ENCODE results near the gene LYSET.

DNA sequence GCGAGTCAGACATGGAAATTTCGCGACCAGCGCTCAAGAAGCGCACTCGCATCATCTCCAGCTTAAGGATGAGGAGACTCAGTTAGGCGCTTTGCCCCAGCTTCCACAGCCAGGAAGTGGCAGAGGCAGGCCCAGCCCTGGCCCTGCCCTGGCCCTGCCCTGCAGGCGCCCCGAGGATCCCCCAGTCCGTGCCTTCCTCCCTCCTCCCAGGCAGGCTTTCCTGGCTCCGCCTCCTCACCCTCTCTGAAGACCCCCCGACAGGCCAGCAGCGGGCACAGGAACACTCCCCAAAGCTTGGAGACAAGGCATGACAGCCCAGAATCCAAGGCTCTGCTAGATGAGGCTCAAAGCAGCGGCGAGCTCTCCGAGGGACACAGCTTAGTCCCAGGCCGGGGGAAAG, 47.0 kb downstream of the LYSET start:
- TF ChIP-seq, protein P1, sequence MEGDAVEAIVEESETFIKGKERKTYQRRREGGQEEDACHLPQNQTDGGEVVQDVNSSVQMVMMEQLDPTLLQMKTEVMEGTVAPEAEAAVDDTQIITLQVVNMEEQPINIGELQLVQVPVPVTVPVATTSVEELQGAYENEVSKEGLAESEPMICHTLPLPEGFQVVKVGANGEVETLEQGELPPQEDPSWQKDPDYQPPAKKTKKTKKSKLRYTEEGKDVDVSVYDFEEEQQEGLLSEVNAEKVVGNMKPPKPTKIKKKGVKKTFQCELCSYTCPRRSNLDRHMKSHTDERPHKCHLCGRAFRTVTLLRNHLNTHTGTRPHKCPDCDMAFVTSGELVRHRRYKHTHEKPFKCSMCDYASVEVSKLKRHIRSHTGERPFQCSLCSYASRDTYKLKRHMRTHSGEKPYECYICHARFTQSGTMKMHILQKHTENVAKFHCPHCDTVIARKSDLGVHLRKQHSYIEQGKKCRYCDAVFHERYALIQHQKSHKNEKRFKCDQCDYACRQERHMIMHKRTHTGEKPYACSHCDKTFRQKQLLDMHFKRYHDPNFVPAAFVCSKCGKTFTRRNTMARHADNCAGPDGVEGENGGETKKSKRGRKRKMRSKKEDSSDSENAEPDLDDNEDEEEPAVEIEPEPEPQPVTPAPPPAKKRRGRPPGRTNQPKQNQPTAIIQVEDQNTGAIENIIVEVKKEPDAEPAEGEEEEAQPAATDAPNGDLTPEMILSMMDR (IDR thresholded peaks at IDR 0.05): no peak
- TF ChIP-seq ZFX (IDR thresholded peaks at IDR 0.05; ENCODE audit: borderline replicate concordance): no peak

Data from 22Rv1 (cell line).